Tibial nerve (tissue), 3 donors: Measurements from ENCODE around the gene AMPD1.

ENCODE experiments used
- POLR2A ChIP-seq, 2 donors: fragments of 450-650 bp; IDR thresholded peaks; one replicate each; pipeline ENCODE4 v1.6.1; 2017; ENCODE audit warnings: antibody characterized with exemption in 2 of 2, mild to moderate bottlenecking in 2 of 2, moderate library complexity in 2 of 2
- TF ChIP-seq, protein P1 (sequence below), 5 experiments: fragments of 200-600 bp in 3 of 5; fragments of 450-650 bp in 2 of 5; sonication (generic) in 3 of 5; IDR thresholded peaks; one replicate each; pipeline ENCODE4 v1.5.1; 2016 to 2019; ENCODE audit warnings: antibody characterized with exemption in 5 of 5, mild to moderate bottlenecking in 3 of 5, moderate library complexity in 2 of 5

DNA sequence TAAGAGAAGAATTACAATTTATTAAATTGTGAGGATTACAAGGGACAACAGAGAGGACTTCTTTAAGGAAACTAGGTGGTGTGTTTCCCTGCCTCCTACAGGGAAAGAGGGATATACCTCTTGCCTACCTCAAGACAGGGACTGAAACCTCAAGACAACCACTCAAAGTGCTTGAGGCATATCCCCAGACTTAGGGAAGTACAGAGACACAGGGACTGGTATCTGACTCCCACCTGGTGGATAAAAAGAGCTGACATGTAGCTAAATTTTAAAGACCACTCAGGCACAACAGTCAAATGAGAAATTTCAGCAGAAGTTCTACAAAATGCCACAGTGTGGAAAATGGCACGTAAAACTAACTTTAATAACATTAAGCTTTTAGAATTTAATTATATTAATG lies 46.8 kb downstream of the AMPD1 start:
- no peak for TF ChIP-seq POLR2A (IDR thresholded peaks at IDR 0.05)
- TF ChIP-seq, protein P1, sequence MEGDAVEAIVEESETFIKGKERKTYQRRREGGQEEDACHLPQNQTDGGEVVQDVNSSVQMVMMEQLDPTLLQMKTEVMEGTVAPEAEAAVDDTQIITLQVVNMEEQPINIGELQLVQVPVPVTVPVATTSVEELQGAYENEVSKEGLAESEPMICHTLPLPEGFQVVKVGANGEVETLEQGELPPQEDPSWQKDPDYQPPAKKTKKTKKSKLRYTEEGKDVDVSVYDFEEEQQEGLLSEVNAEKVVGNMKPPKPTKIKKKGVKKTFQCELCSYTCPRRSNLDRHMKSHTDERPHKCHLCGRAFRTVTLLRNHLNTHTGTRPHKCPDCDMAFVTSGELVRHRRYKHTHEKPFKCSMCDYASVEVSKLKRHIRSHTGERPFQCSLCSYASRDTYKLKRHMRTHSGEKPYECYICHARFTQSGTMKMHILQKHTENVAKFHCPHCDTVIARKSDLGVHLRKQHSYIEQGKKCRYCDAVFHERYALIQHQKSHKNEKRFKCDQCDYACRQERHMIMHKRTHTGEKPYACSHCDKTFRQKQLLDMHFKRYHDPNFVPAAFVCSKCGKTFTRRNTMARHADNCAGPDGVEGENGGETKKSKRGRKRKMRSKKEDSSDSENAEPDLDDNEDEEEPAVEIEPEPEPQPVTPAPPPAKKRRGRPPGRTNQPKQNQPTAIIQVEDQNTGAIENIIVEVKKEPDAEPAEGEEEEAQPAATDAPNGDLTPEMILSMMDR (IDR thresholded peaks at IDR 0.05), result no peak
